Measurements from ENCODE around the gene PRKCQ.

Gene PRKCQ

DNA sequence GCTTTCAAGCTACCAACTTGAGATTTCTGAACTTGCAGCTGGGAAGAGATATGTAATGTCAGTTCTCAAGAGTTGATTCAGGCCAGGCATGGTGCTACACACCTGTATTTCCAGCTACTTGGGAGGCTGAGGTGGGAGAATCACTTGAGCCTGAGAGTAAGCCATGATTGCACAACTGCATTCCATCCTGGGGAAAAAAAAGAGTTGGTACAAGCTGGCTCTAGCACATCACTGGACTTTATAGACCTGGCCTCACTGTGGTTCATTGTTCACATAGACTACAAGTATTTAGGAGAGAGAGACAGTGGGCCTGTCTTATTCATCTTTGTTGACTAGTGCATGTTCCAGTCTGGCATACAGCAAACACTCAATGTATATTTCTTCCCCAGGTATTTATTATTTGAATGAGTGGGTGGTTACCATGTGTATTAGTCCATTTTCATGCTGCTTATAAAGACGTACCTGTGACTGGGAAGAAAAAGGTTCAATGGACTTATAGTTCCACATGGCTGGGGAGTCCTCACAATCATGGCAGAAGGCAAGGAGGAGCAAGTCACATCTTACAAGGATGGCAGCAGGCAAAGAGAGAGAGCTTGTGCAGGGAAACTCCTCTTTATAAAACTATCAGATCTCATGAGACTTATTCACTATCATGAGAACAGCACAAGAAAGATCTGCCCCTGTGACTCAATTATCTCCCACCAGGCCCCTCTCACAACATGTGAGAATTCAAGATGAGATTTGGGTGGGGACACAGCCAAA, 200.9 kb downstream of the PRKCQ start:
- H3K36me3 ChIP-seq: no peaks in the 10 kb centered on the region
- H3K9me3 ChIP-seq (ENCODE audit: severe bottlenecking): no peaks in the 10 kb centered on the region
- H3K27ac ChIP-seq: no peak overlapping the region
- H3K27me3 ChIP-seq (ENCODE audit: insufficient read depth, low read depth, severe bottlenecking): no peaks in the 10 kb centered on the region
- TF ChIP-seq, protein P1, sequence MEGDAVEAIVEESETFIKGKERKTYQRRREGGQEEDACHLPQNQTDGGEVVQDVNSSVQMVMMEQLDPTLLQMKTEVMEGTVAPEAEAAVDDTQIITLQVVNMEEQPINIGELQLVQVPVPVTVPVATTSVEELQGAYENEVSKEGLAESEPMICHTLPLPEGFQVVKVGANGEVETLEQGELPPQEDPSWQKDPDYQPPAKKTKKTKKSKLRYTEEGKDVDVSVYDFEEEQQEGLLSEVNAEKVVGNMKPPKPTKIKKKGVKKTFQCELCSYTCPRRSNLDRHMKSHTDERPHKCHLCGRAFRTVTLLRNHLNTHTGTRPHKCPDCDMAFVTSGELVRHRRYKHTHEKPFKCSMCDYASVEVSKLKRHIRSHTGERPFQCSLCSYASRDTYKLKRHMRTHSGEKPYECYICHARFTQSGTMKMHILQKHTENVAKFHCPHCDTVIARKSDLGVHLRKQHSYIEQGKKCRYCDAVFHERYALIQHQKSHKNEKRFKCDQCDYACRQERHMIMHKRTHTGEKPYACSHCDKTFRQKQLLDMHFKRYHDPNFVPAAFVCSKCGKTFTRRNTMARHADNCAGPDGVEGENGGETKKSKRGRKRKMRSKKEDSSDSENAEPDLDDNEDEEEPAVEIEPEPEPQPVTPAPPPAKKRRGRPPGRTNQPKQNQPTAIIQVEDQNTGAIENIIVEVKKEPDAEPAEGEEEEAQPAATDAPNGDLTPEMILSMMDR (IDR thresholded peaks at IDR 0.05; ENCODE audit: low read depth, low read length): no peak
- DNase-seq: no peak
- no peak overlapping the region for H3K4me3 ChIP-seq (ENCODE audit: low read depth, low read length)

Data from WERI-Rb-1 (cell line).